Osteoblast (primary cell): Measurements from ENCODE around the gene CTTNBP2. TPM values are rescaled to one million over a fixed set of nuclear protein-coding genes. Genes with fewer than 3 reads are reported as not detected.

ENCODE experiments used
- DNase-seq: peaks from one replicate; pipeline ENCODE4 v3.0.0; 2011; ENCODE audit warnings: low spot score, mixed read lengths; ENCODE audit not compliant: insufficient read length; ENCODE audit errors: missing footprints
- H2AFZ ChIP-seq: 2 replicates; pipeline ENCODE4 v1.6.0; 2011; ENCODE audit warnings: mild to moderate bottlenecking, low read length
- H3K27ac ChIP-seq: 2 replicates; pipeline ENCODE4 v1.5.1; 2011; ENCODE audit warnings: mild to moderate bottlenecking, low read depth, low read length, moderate library complexity
- H3K27me3 ChIP-seq: 2 replicates; pipeline ENCODE4 v1.6.0; 2012; ENCODE audit warnings: mild to moderate bottlenecking, control low read depth, inconsistent platforms, low read length, moderate library complexity; ENCODE audit not compliant: insufficient read depth
- H3K36me3 ChIP-seq: 2 replicates; pipeline ENCODE4 v1.5.1; 2011; ENCODE audit warnings: mild to moderate bottlenecking, low read length, control low read depth, moderate library complexity; ENCODE audit not compliant: insufficient read depth
- H3K4me1 ChIP-seq: 2 replicates; pipeline ENCODE4 v1.5.1; 2011; ENCODE audit warnings: mild to moderate bottlenecking, low read length, control low read depth, moderate library complexity; ENCODE audit not compliant: insufficient read depth
- H3K4me2 ChIP-seq: 2 replicates; pipeline ENCODE4 v1.6.0; 2011; ENCODE audit warnings: mild to moderate bottlenecking, low read length; ENCODE audit not compliant: insufficient read depth
- H3K4me3 ChIP-seq: fragments of 200-600 bp; sonication (generic); 3 replicates; pipeline ENCODE4 v1.5.1; 2012; ENCODE audit warnings: mild to moderate bottlenecking, low read length, inconsistent platforms; ENCODE audit not compliant: insufficient read depth
- H3K79me2 ChIP-seq: 2 replicates; pipeline ENCODE4 v1.6.0; 2012; ENCODE audit warnings: mild to moderate bottlenecking, low read length, control low read depth, inconsistent platforms; ENCODE audit not compliant: insufficient read depth
- H3K9me3 ChIP-seq: 2 replicates; pipeline ENCODE4 v1.5.1; 2011; ENCODE audit warnings: low read depth, low read length, control low read depth
- H4K20me1 ChIP-seq: 2 replicates; pipeline ENCODE4 v1.6.0; 2012; ENCODE audit warnings: mild to moderate bottlenecking, low read length, control low read depth; ENCODE audit not compliant: insufficient read depth
- CTCF ChIP-seq: IDR thresholded peaks from 2 replicates; pipeline ENCODE4 v1.5.1; 2011; ENCODE audit warnings: mild to moderate bottlenecking, low read depth, low read length, moderate library complexity; ENCODE audit errors: extremely low read depth
- total RNA-seq: library from RNA; depleted of rRNA; stranded (reverse); fragments of >200 nt; gene quantifications from 2 replicates; pipeline ENCODE4 v1.2.3, GENCODE V29; 2012

Gene CTTNBP2
- total RNA-seq, 1 donor = 1.1 TPM

GRCh38 chr7:117707080-117707479, 166.2 kb downstream of the CTTNBP2 start:
- no peaks in the 10 kb centered on the region for H3K36me3 ChIP-seq
- no peak overlapping the region for H3K27ac ChIP-seq
- H4K20me1 ChIP-seq = no peaks in the 10 kb centered on the region
- DNase-seq = no peak
- no peaks in the 10 kb centered on the region for H3K4me1 ChIP-seq
- H3K4me2 ChIP-seq = no peak overlapping the region
- H3K4me3 ChIP-seq = no peak overlapping the region
- H3K27me3 ChIP-seq = no peaks in the 10 kb centered on the region
- TF ChIP-seq CTCF = no peak
- H3K9me3 ChIP-seq = no peaks in the 10 kb centered on the region
- H2AFZ ChIP-seq = no peak overlapping the region
- H3K79me2 ChIP-seq = no peaks in the 10 kb centered on the region

GRCh38 chr7:117706210-117706609, 167.0 kb downstream of the CTTNBP2 start:
- H3K27ac ChIP-seq = no peak overlapping the region
- no peaks in the 10 kb centered on the region for H3K27me3 ChIP-seq
- no peak for DNase-seq
- H3K4me1 ChIP-seq = no peaks in the 10 kb centered on the region
- no peak overlapping the region for H3K4me3 ChIP-seq
- no peak for TF ChIP-seq CTCF
- H4K20me1 ChIP-seq = no peaks in the 10 kb centered on the region
- no peak overlapping the region for H3K4me2 ChIP-seq
- H3K9me3 ChIP-seq = no peaks in the 10 kb centered on the region
- H2AFZ ChIP-seq = no peak overlapping the region
- H3K79me2 ChIP-seq = no peaks in the 10 kb centered on the region
- no peaks in the 10 kb centered on the region for H3K36me3 ChIP-seq

GRCh38 chr7:117705630-117706029, 167.6 kb downstream of the CTTNBP2 start:
- Histone ChIP-seq H3K4me1 (no peaks in the 10 kb centered on the region), H3K27ac (no peak overlapping the region), H4K20me1 (no peaks in the 10 kb centered on the region), H2AFZ (no peak overlapping the region), H3K27me3 (no peaks in the 10 kb centered on the region), H3K4me3 (no peak overlapping the region), H3K9me3 (no peaks in the 10 kb centered on the region), H3K79me2 (no peaks in the 10 kb centered on the region), H3K36me3 (no peaks in the 10 kb centered on the region), H3K4me2 (no peak overlapping the region)
- DNase-seq = no peak
- no peak for TF ChIP-seq CTCF

- no peaks in the 10 kb centered on the region for H3K27me3 ChIP-seq
- H3K4me3 ChIP-seq = no peak overlapping the region
- H4K20me1 ChIP-seq = no peaks in the 10 kb centered on the region
- no peak for TF ChIP-seq CTCF
- DNase-seq = no peak
- no peak overlapping the region for H3K27ac ChIP-seq
- no peak overlapping the region for H2AFZ ChIP-seq
- H3K9me3 ChIP-seq = no peaks in the 10 kb centered on the region
- no peaks in the 10 kb centered on the region for H3K79me2 ChIP-seq
- no peaks in the 10 kb centered on the region for H3K4me1 ChIP-seq
- no peak overlapping the region for H3K4me2 ChIP-seq
- no peaks in the 10 kb centered on the region for H3K36me3 ChIP-seq
Observed at GRCh38 chr7:117704063-117704462, 169.2 kb downstream of the CTTNBP2 start.
